Measurements from ENCODE around the gene HEPACAM2. TPM values are rescaled to one million over a fixed set of nuclear protein-coding genes. Genes with fewer than 3 reads are reported as not detected.

Gene HEPACAM2
- total RNA-seq, 2 donors from 2014 or later: 0.55 TPM; not detected in 1

- H3K27ac Mint-ChIP-seq: no peak overlapping the region
- peaks cover 13 to 33% of the 10 kb centered on the region in 2 donors for H3K36me3 Mint-ChIP-seq
- DNase-seq (ENCODE audit: low spot score in 2 of 2): no peak
- no peak for ATAC-seq
- H3K9me3 Mint-ChIP-seq: peaks cover 23 to 32% of the 10 kb centered on the region in 2 donors
These were observed 54.6 kb downstream of the HEPACAM2 start for GRCh38 chr7:93171606-93172226.

GRCh38 chr7:93165447-93165846 lies 60.8 kb downstream of the HEPACAM2 start:
- Mint-ChIP-seq H3K27ac (no peak overlapping the region), H3K36me3 (peaks cover 13 to 17% of the 10 kb centered on the region in 2 donors), H3K9me3 (peaks cover 21 to 35% of the 10 kb centered on the region in 2 donors)
- no peak for DNase-seq (ENCODE audit: low spot score in 2 of 2)
- ATAC-seq: peak in 1 of 2 donors; percentile 63

DNA sequence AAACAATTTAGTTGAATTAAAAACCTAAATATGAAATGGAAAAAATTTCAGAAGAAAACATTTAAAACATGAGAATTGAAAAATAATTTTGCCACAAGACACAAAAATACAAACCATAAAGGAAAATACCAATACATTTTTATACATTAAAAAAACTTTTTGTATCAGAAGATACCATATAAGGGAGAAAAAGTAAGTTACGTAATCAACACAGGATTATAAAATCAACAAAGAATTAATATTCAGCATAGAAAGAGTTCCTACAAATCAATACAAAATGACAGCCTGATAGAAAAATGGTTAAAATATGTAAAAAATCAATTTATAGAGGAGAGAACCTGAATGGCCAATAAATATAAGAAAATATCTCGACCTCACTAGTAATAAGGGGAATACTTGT lies 61.5 kb downstream of the HEPACAM2 start:
- H3K27ac Mint-ChIP-seq: no peak overlapping the region
- DNase-seq (ENCODE audit: low spot score in 2 of 2) (no peak), ATAC-seq (no peak)
- peaks cover 21 to 35% of the 10 kb centered on the region in 2 donors for H3K9me3 Mint-ChIP-seq
- H3K36me3 Mint-ChIP-seq: peaks cover 13 to 17% of the 10 kb centered on the region in 2 donors

DNA sequence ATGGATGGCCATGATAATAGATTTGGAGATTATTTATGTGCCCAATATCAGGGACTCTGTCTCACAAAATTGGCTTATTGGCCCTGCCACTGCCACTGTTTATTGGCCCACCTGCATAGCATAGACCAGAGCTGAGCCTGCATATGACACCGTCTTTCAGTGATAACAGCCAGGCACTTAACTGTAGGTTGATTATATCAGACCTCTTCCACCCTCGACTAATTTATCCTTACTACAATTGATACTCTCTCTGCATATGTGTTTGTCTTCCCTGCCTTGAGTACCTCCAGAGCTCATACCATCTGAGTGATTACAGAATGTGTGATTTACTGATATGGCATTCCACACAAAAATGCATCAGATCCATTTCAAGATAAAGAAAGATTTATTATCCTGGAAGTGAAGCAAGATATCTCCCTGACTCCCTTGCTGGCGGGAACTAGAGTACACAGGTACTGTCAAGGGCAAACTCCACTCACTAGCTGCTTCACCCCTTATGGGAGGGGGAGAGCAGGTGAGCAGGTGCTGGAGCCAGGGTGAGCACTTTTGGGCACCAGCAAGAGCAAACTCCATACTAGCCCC lies 65.0 kb downstream of the HEPACAM2 start:
- H3K36me3 Mint-ChIP-seq: peaks cover 0 to 9% of the 10 kb centered on the region in 2 donors
- peaks cover 4 to 20% of the 10 kb centered on the region in 2 donors for H3K9me3 Mint-ChIP-seq
- ATAC-seq: no peak
- DNase-seq (ENCODE audit: low spot score in 2 of 2): no peak
- no peak overlapping the region for H3K27ac Mint-ChIP-seq

DNA sequence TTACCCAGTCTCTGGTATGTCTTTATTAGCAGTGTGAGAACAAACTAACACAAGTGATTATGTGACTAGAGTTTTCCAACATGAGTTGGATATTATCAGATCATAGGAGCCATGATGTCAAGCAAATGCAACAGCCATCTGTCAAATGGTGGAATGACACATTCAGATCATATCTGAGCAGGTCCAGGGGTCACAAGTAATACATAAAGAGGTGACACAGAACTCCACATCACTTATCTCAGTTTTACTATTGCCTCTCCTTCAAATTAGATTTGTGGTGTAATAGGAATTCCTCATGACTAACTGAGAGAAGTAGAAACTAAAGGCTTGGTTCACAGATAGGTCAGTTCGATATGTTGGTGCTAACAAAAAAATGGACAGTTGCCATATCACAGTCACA lies 65.9 kb downstream of the HEPACAM2 start:
- H3K9me3 Mint-ChIP-seq: peaks cover 4 to 20% of the 10 kb centered on the region in 2 donors
- H3K36me3 Mint-ChIP-seq: peaks cover 0 to 9% of the 10 kb centered on the region in 2 donors
- DNase-seq (ENCODE audit: low spot score in 2 of 2) (no peak), ATAC-seq (peak; percentile 18 to 64)
- no peak overlapping the region for H3K27ac Mint-ChIP-seq

- no peak overlapping the region for H3K27ac Mint-ChIP-seq
- peaks cover 4 to 20% of the 10 kb centered on the region in 2 donors for H3K9me3 Mint-ChIP-seq
- peaks cover 0 to 9% of the 10 kb centered on the region in 2 donors for H3K36me3 Mint-ChIP-seq
- DNase-seq (ENCODE audit: low spot score in 2 of 2): no peak
- ATAC-seq: no peak
These were observed 66.8 kb downstream of the HEPACAM2 start for GRCh38 chr7:93159490-93159889.

- Mint-ChIP-seq H3K27ac (no peak overlapping the region), H3K9me3 (peaks cover 4 to 11% of the 10 kb centered on the region in 2 donors), H3K36me3 (no peaks in the 10 kb centered on the region)
- no peak for DNase-seq (ENCODE audit: low spot score in 2 of 2)
- ATAC-seq: no peak
These were observed 69.4 kb downstream of the HEPACAM2 start for GRCh38 chr7:93156884-93157283.

GRCh38 chr7:93150200-93150835 lies 76.0 kb downstream of the HEPACAM2 start:
- DNase-seq (ENCODE audit: low spot score in 2 of 2) (no peak), ATAC-seq (no peak)
- H3K36me3 Mint-ChIP-seq: peaks cover 21 to 31% of the 10 kb centered on the region in 2 donors
- peaks cover 7% of the 10 kb centered on the region in 2 donors for H3K9me3 Mint-ChIP-seq
- peak overlapping the region in 1 of 2 donors; percentile 62 for H3K27ac Mint-ChIP-seq

GRCh38 chr7:93148727-93149126 lies 77.5 kb downstream of the HEPACAM2 start:
- H3K27ac Mint-ChIP-seq: peak overlapping the region; percentile 94 to 97
- peaks cover 21 to 36% of the 10 kb centered on the region in 2 donors for H3K36me3 Mint-ChIP-seq
- DNase-seq (ENCODE audit: low spot score in 2 of 2): no peak
- peaks cover 7% of the 10 kb centered on the region in 2 donors for H3K9me3 Mint-ChIP-seq
- no peak for ATAC-seq

- Mint-ChIP-seq H3K36me3 (peaks cover 26 to 36% of the 10 kb centered on the region in 2 donors), H3K27ac (peak within 1 kb of the TSS; percentile 94 to 97)
These were observed 78.1 kb downstream of the HEPACAM2 start, which contains the start of gene SAMD9L for GRCh38 chr7:93148144-93148543. SAMD9L (minus strand) TSS chr7:93148385; CDS start chr7:93135971, 12,414 bp downstream.

GRCh38 chr7:93147363-93147762 lies 78.9 kb downstream of the HEPACAM2 start:
- Mint-ChIP-seq H3K36me3 (peaks cover 29 to 36% of the 10 kb centered on the region in 2 donors), H3K9me3 (peaks cover 7% of the 10 kb centered on the region in 2 donors), H3K27ac (peak overlapping the region; percentile 85 to 97)
- DNase-seq (ENCODE audit: low spot score in 2 of 2) (peak in 1 of 2 donors; percentile 12), ATAC-seq (peak; percentile 78 to 81)

More at GRCh38 chr7:93148144-93148543, 78.1 kb downstream of the HEPACAM2 start, which contains the start of gene SAMD9L:
- DNase-seq (ENCODE audit: low spot score in 2 of 2): no peak
- H3K9me3 Mint-ChIP-seq: peaks cover 7% of the 10 kb centered on the region in 2 donors
- peak; percentile 62 to 63 for ATAC-seq

- Mint-ChIP-seq H3K9me3 (peaks cover 7% of the 10 kb centered on the region in 2 donors), H3K27ac (peak overlapping the region; percentile 85 to 97), H3K36me3 (peaks cover 29 to 36% of the 10 kb centered on the region in 2 donors)
- DNase-seq (ENCODE audit: low spot score in 2 of 2): no peak
- peak; percentile 32 to 49 for ATAC-seq
These were observed 79.7 kb downstream of the HEPACAM2 start for GRCh38 chr7:93146472-93147141.

DNA sequence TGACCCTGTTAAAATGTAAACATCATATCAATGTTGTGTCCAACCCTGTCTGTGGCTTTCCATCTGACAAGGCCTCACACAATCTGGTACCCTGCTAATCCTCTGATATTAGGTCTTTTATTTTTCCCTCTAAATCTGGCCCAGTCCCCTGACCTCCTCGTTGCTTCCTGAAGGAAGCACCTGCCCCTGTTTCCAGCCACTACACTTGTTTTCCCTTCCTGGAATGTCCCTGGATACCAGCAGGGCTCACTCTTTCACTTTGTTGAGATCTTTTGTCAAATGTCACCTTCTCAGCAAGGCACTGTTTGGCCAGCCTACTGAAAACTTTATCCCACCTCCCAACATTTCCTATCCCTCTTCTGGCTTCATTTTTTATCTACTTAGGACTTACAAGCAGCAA lies 80.2 kb downstream of the HEPACAM2 start:
- no peak for DNase-seq (ENCODE audit: low spot score in 2 of 2)
- no peak for ATAC-seq
- peak overlapping the region; percentile 12 to 97 for H3K27ac Mint-ChIP-seq
- peaks cover 7% of the 10 kb centered on the region in 2 donors for H3K9me3 Mint-ChIP-seq
- H3K36me3 Mint-ChIP-seq: peaks cover 29 to 36% of the 10 kb centered on the region in 2 donors

DNA sequence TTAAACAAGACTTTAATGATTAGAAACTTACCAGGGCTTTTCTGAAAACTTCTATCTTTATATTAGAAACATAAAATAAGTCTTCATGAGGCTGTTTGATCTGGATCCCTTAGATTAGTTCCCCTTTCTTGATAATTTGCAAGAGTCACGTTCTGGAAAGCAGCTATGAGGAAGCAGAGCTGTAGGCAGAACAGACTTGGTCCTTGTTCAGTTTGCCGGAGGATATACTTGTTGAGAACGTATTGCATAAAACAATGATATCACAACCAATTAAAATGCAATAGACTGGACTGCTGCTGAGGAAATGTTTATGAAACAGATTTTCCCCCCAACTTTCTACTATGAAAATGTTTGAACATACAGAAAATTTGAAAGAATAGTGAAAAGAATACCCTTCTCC lies 80.9 kb downstream of the HEPACAM2 start:
- H3K27ac Mint-ChIP-seq: no peak overlapping the region

GRCh38 chr7:93142127-93142526 lies 84.1 kb downstream of the HEPACAM2 start:
- no peak for ATAC-seq
- Mint-ChIP-seq H3K36me3 (peaks cover 26 to 33% of the 10 kb centered on the region in 2 donors), H3K27ac (no peak overlapping the region), H3K9me3 (peaks cover 6% of the 10 kb centered on the region in 2 donors)
- no peak for DNase-seq (ENCODE audit: low spot score in 2 of 2)

More for the DNA sequence above, 80.9 kb downstream of the HEPACAM2 start:
- Mint-ChIP-seq H3K9me3 (peaks cover 7% of the 10 kb centered on the region in 2 donors), H3K36me3 (peaks cover 29 to 36% of the 10 kb centered on the region in 2 donors)
- no peak for ATAC-seq
- no peak for DNase-seq (ENCODE audit: low spot score in 2 of 2)

DNA sequence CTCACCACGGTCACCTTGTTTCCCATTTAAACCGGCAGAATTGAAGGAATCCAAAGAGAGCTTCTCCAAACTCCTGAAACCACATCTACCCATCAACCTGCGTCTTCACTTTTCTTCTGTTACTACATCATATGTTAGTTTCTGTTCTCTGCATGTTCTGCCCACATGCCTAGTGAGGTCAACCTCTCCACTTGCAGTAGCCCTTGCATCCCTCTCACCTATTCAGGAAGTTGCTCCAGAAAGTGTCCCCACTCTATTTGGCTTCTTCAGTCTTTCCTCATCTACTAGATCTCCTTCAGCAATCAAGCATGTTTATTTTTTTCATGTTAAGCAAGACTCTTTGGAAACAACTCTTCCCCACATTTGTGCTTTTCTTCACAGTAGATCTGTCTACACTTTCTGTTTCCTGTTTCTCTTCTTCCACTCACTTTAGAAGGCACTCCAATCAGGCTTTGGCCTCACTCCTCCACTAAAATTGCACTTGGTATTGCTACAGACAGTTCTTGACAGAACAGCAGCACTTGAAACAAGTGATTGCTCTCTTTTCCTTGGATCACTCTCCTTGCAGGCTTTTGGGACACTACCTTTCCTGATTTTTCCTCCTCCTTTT lies 85.6 kb downstream of the HEPACAM2 start:
- DNase-seq (ENCODE audit: low spot score in 2 of 2) (no peak), ATAC-seq (no peak)
- Mint-ChIP-seq H3K9me3 (peaks cover 6 to 7% of the 10 kb centered on the region in 2 donors), H3K27ac (no peak overlapping the region), H3K36me3 (peaks cover 23 to 32% of the 10 kb centered on the region in 2 donors)
